H9 (cell line): ENCODE data around the gene CACNG6. TPM values are rescaled to one million over a fixed set of nuclear protein-coding genes. Genes with fewer than 3 reads are reported as not detected.

Experiments
- DNase-seq: peaks from one replicate; pipeline ENCODE4 v3.0.0-alpha.2; 2017
- H2AFZ ChIP-seq: one replicate; pipeline ENCODE4 v1.6.1; 2013; ENCODE audit warnings: mild to moderate bottlenecking, low read length, control low read depth, moderate library complexity
- H2AK5ac ChIP-seq: 2 replicates; pipeline ENCODE4 v1.6.1; 2013; ENCODE audit warnings: low read length, control low read depth, mixed read lengths; ENCODE audit not compliant: insufficient read length
- H2BK120ac ChIP-seq: one replicate; pipeline ENCODE4 v1.6.1; 2013; ENCODE audit warnings: low read depth, mild to moderate bottlenecking, low read length, control low read depth, inconsistent platforms; ENCODE audit not compliant: poor library complexity, severe bottlenecking
- H2BK12ac ChIP-seq: 2 replicates; pipeline ENCODE4 v1.6.1; 2013; ENCODE audit warnings: low read length, control low read depth, mixed read lengths, low read depth; ENCODE audit not compliant: insufficient read length
- H2BK15ac ChIP-seq: 2 replicates; pipeline ENCODE4 v1.6.1; 2013; ENCODE audit warnings: low read depth, low read length, control low read depth
- H2BK20ac ChIP-seq: one replicate; pipeline ENCODE4 v1.6.1; 2013; ENCODE audit warnings: low read depth, mild to moderate bottlenecking, low read length, control low read depth, inconsistent platforms; ENCODE audit not compliant: poor library complexity, severe bottlenecking
- H2BK5ac ChIP-seq: 2 replicates; pipeline ENCODE4 v1.6.1; 2013; ENCODE audit warnings: low read length, control low read depth, mixed read lengths; ENCODE audit not compliant: insufficient read length
- H3K14ac ChIP-seq: 2 replicates; pipeline ENCODE4 v1.6.1; 2013; ENCODE audit warnings: low read length, control low read depth; ENCODE audit not compliant: insufficient read depth
- H3K18ac ChIP-seq: 2 replicates; pipeline ENCODE4 v1.6.1; 2013; ENCODE audit warnings: low read depth, mild to moderate bottlenecking, mixed read lengths, low read length, control low read depth; ENCODE audit not compliant: insufficient read length
- H3K23ac ChIP-seq: 2 replicates; pipeline ENCODE4 v1.6.1; 2013; ENCODE audit warnings: low read length, control low read depth, mixed read lengths, low read depth; ENCODE audit not compliant: insufficient read length
- H3K23me2 ChIP-seq: 2 replicates; pipeline ENCODE4 v1.6.1; 2013; ENCODE audit warnings: low read depth, mild to moderate bottlenecking, mixed read lengths, low read length, control low read depth; ENCODE audit not compliant: insufficient read length, poor library complexity, severe bottlenecking
- H3K27ac ChIP-seq: 2 replicates; pipeline ENCODE4 v1.5.1; 2013; ENCODE audit warnings: low read length, control low read depth, mixed read lengths, low read depth; ENCODE audit not compliant: insufficient read length
- H3K27me3 ChIP-seq: 2 replicates; pipeline ENCODE4 v1.6.1; 2013; ENCODE audit warnings: low read length, control low read depth, inconsistent platforms; ENCODE audit not compliant: insufficient read depth
- H3K4ac ChIP-seq: 2 replicates; pipeline ENCODE4 v1.6.1; 2013; ENCODE audit warnings: low read depth, mild to moderate bottlenecking, control low read depth, inconsistent platforms, low read length, moderate library complexity
- H3K4me1 ChIP-seq: 2 replicates; pipeline ENCODE4 v1.6.1; 2013; ENCODE audit warnings: low read length, control low read depth, inconsistent platforms; ENCODE audit not compliant: insufficient read depth
- H3K4me2 ChIP-seq: 2 replicates; pipeline ENCODE4 v1.6.1; 2013; ENCODE audit warnings: low read length, control low read depth, mixed read lengths; ENCODE audit not compliant: insufficient read length, insufficient read depth
- H3K56ac ChIP-seq: 2 replicates; pipeline ENCODE4 v1.6.1; 2013; ENCODE audit warnings: low read depth, mild to moderate bottlenecking, mixed read lengths, low read length, control low read depth; ENCODE audit not compliant: insufficient read length
- H3K79me1 ChIP-seq: 2 replicates; pipeline ENCODE4 v1.6.1; 2013; ENCODE audit warnings: low read depth, mild to moderate bottlenecking, moderate library complexity, low read length, control low read depth, inconsistent platforms; ENCODE audit not compliant: insufficient read depth, poor library complexity, severe bottlenecking
- H3K79me2 ChIP-seq: 2 replicates; pipeline ENCODE4 v1.6.1; 2013; ENCODE audit warnings: low read length, control low read depth, inconsistent platforms; ENCODE audit not compliant: insufficient read depth
- H3K9ac ChIP-seq: 2 replicates; pipeline ENCODE4 v1.6.1; 2013; ENCODE audit warnings: low read length, control low read depth, mixed read lengths; ENCODE audit not compliant: insufficient read length; ENCODE audit errors: extremely low read depth
- H3K9me3 ChIP-seq: one replicate; pipeline ENCODE4 v1.6.1; 2013; ENCODE audit warnings: low read depth, low read length, inconsistent platforms; ENCODE audit not compliant: control insufficient read depth
- H3T11ph ChIP-seq: one replicate; pipeline ENCODE4 v1.6.1; 2013; ENCODE audit warnings: mild to moderate bottlenecking, low read length, control low read depth, inconsistent platforms
- H4K20me1 ChIP-seq: one replicate; pipeline ENCODE4 v1.6.1; 2013; ENCODE audit not compliant: control insufficient read depth, insufficient read length, insufficient read depth
- H4K5ac ChIP-seq: 2 replicates; pipeline ENCODE4 v1.6.1; 2013; ENCODE audit warnings: low read depth, mild to moderate bottlenecking, mixed read lengths, low read length, control low read depth; ENCODE audit not compliant: insufficient read length
- H4K8ac ChIP-seq: replicated peaks from 2 replicates; pipeline ENCODE4 v1.6.1; 2013; ENCODE audit warnings: low read length, control low read depth, mixed read lengths, low read depth; ENCODE audit not compliant: insufficient read length
- H4K91ac ChIP-seq: 2 replicates; pipeline ENCODE4 v1.6.1; 2013; ENCODE audit warnings: low read depth, mild to moderate bottlenecking, moderate library complexity, mixed read lengths, low read length, control low read depth; ENCODE audit not compliant: insufficient read length
- H3K27ac Mint-ChIP-seq, 3 experiments: 2 replicates in 2 of 3; 3 replicates in 1 of 3; pipeline ENCODE4 v1.8.0; 2020 to 2021; ENCODE audit warnings: mixed read lengths in 3 of 3, mild to moderate bottlenecking in 1 of 3, moderate library complexity in 1 of 3
- H3K27me3 Mint-ChIP-seq: 2 replicates; pipeline ENCODE4 v1.8.0; 2021; ENCODE audit warnings: low read depth, mild to moderate bottlenecking, moderate library complexity, mixed read lengths
- H3K36me3 Mint-ChIP-seq, 3 experiments: 2 replicates in 2 of 3; 3 replicates in 1 of 3; pipeline ENCODE4 v1.8.0; 2020 to 2021; ENCODE audit warnings: low read depth in 3 of 3, mixed read lengths in 3 of 3; ENCODE audit not compliant: insufficient read depth in 1 of 3
- H3K4me1 Mint-ChIP-seq, 2 experiments: 2 replicates each; pipeline ENCODE4 v1.8.0; 2020; ENCODE audit warnings: mixed read lengths in 2 of 2
- H3K4me3 Mint-ChIP-seq, 2 experiments: 2 replicates in 1 of 2; 3 replicates in 1 of 2; pipeline ENCODE4 v1.8.0; 2020 to 2021; ENCODE audit warnings: mild to moderate bottlenecking in 2 of 2, mixed read lengths in 2 of 2, moderate library complexity in 1 of 2
- H3K9me3 Mint-ChIP-seq, 2 experiments: 2 replicates in 1 of 2; 3 replicates in 1 of 2; pipeline ENCODE4 v1.8.0; 2020; ENCODE audit warnings: mild to moderate bottlenecking in 2 of 2, mixed read lengths in 2 of 2, moderate library complexity in 1 of 2
- CTCF ChIP-seq: fragments of 200-600 bp; sonication (generic); conservative IDR thresholded peaks from 3 replicates; pipeline ENCODE4 v1.8.0; 2021; ENCODE audit warnings: antibody characterized with exemption, mild to moderate bottlenecking
- WGBS: extraction: QIAGEN DNeasy Blood & Tissue Kit; methylation state at CpG from one replicate; pipeline ENCODE4 v1.1.7; 2013; ENCODE audit warnings: missing lambda C conversion rate, low lambda C conversion rate, mixed read lengths; ENCODE audit not compliant: insufficient read length; ENCODE audit errors: extremely low coverage; 5-methylcytosine and 5-hydroxymethylcytosine counted together
- total RNA-seq: library from RNA; stranded (reverse); gene quantifications from 2 replicates; pipeline ENCODE4 v1.2.1, GENCODE V29; 2021

CACNG6 gene
- total RNA-seq, 1 experiment from 2014 or later, result 1.6 TPM

GRCh38 chr19:53953383-53953782, 38.1 kb upstream of the CACNG6 start:
- Histone ChIP-seq H3K4me2 (no peak overlapping the region), H4K91ac (no peak overlapping the region), H3K56ac (no peak overlapping the region), H3K4ac (no peak overlapping the region), H2BK12ac (no peak overlapping the region), H2BK120ac (no peak overlapping the region), H2AFZ (no peak overlapping the region), H3K79me2 (no peaks in the 10 kb centered on the region), H3K9me3 (no peaks in the 10 kb centered on the region), H2BK15ac (no peak overlapping the region), H3K23me2 (peaks cover 12% of the 10 kb centered on the region), H3K27ac (no peak overlapping the region), H2BK5ac (no peak overlapping the region), H3K9ac (no peak overlapping the region), H4K8ac (no peak overlapping the region), H4K5ac (no peak overlapping the region), H3K23ac (no peak overlapping the region), H3K79me1 (no peaks in the 10 kb centered on the region), H2BK20ac (no peak overlapping the region), H3K14ac (no peak overlapping the region), H3K18ac (no peak overlapping the region), H3K27me3 (no peaks in the 10 kb centered on the region), H4K20me1 (no peaks in the 10 kb centered on the region), H2AK5ac (no peak overlapping the region), H3K4me1 (peaks cover 5% of the 10 kb centered on the region), H3T11ph (no peak overlapping the region)
- Mint-ChIP-seq H3K27ac (peak overlapping the region in 1 of 3 experiments; percentile 76; a peak in 1 of 7 replicates), H3K4me3 (peak overlapping the region in 1 of 2 experiments; percentile 31; a peak in 1 of 5 replicates), H3K4me1 (peaks cover 19 to 35% of the 10 kb centered on the region in 2 experiments), H3K36me3 (peaks cover 0 to 4% (median 0%) of the 10 kb centered on the region in 3 experiments; a peak in 1 of 7 replicates), H3K9me3 (peaks cover 0 to 3% of the 10 kb centered on the region in 2 experiments; a peak in 1 of 5 replicates), H3K27me3 (peaks cover 20% of the 10 kb centered on the region)
- no peak for DNase-seq
- no peak for TF ChIP-seq CTCF
- no CpG with 5 or more reads among the region's 8 CpGs for WGBS
